K562 (cell line): ENCODE measurements around the gene CFAP20DC. TPM values are rescaled to one million over a fixed set of nuclear protein-coding genes. Genes with fewer than 3 reads are reported as not detected.

Experiments
- ATAC-seq: fragments of 200-7000 bp; cut with Tn5 transposase; 3 replicates; pipeline ENCODE4 v1.9.1; 2020; ENCODE audit warnings: moderate library complexity
- BruUV-seq: library from RNA; stranded (reverse); fragments of 400-500 nt; replicated peaks from 2 replicates; lab custom pipeline; 2021; lab: Mats Ljungman, UMichigan
- CTCF ChIA-PET: fragments of 300-600 bp; formaldehyde crosslinking; extraction: SDS; loops from one replicate; lab custom pipeline; 2021; ENCODE audit warnings: low intra/inter-chr PET ratio; lab: Yijun Ruan, JAX
- POLR2A ChIA-PET: fragments of 300-600, 350-650 bp; sonication (Branson Sonifier 250); formaldehyde crosslinking; extraction: SDS; loops from one replicate; lab custom pipeline; 2021; ENCODE audit warnings: antibody characterized with exemption, inconsistent platforms; lab: Yijun Ruan, JAX
- DNase-seq, 4 experiments: peaks; one replicate each; pipeline versions ENCODE4 v3.0.0 to v3.0.0-alpha.2; 2011 to 2018; ENCODE audit warnings: low spot score in 3 of 4, mixed read lengths in 3 of 4; ENCODE audit errors: extremely low read depth in 1 of 4
- FAIRE-seq: peaks from 2 replicates; lab custom pipeline; 2011; peaks lifted over from hg19 to GRCh38; lab: Jason Lieb, UNC
- H2AFZ ChIP-seq: 2 replicates; pipeline ENCODE4 v1.6.0; 2011; ENCODE audit warnings: low read depth, low read length, control low read depth, inconsistent platforms
- H3K27ac ChIP-seq: fragments of 200-600 bp; 3 replicates; pipeline ENCODE4 v1.8.0; 2011; ENCODE audit warnings: low read depth, mild to moderate bottlenecking, control low read depth, inconsistent platforms, low read length, moderate library complexity, mixed read lengths; ENCODE audit errors: extremely low read depth
- H3K27me3 ChIP-seq, 2 experiments: fragments of 300-600 bp in 1 of 2; 2 replicates in 1 of 2; 3 replicates in 1 of 2; pipeline versions ENCODE4 v1.6.0 to v1.8.0; 2011; ENCODE audit warnings: inconsistent platforms in 2 of 2, low read length in 2 of 2, mild to moderate bottlenecking in 1 of 2, mixed read lengths in 1 of 2, moderate library complexity in 1 of 2; ENCODE audit not compliant: control insufficient read depth in 2 of 2, insufficient read depth in 2 of 2
- H3K36me3 ChIP-seq: fragments of 300-600 bp; 3 replicates; pipeline ENCODE4 v1.8.0; 2011; ENCODE audit warnings: mild to moderate bottlenecking, low read length, inconsistent platforms; ENCODE audit not compliant: control insufficient read depth, insufficient read depth
- H3K4me1 ChIP-seq, 2 experiments: fragments of 200-600 bp in 1 of 2; replicated peaks in 1 of 2; 2 replicates in 1 of 2; 3 replicates in 1 of 2; pipeline versions ENCODE4 v1.5.1 to v1.8.0; 2011; ENCODE audit warnings: inconsistent platforms in 2 of 2, low read length in 2 of 2, mild to moderate bottlenecking in 1 of 2, mixed read lengths in 1 of 2, moderate library complexity in 1 of 2; ENCODE audit not compliant: control insufficient read depth in 2 of 2, insufficient read depth in 2 of 2
- H3K4me2 ChIP-seq: 2 replicates; pipeline ENCODE4 v1.6.1; 2011; ENCODE audit warnings: low read length, control low read depth, inconsistent platforms, mixed read lengths; ENCODE audit not compliant: insufficient read depth
- H3K4me3 ChIP-seq: fragments of 200-600 bp; sonication (generic), shearing (Covaris generic); 2 replicates; pipeline ENCODE4 v1.5.1; 2016; ENCODE audit warnings: control low read depth, inconsistent platforms
- H3K79me2 ChIP-seq: fragments of 200-600 bp; 3 replicates; pipeline ENCODE4 v1.8.0; 2011; ENCODE audit warnings: low read length, inconsistent platforms; ENCODE audit not compliant: control insufficient read depth, insufficient read depth
- H3K9ac ChIP-seq, 2 experiments: 2 replicates each; pipeline versions ENCODE4 v1.6.0 to v1.6.1; 2011; ENCODE audit warnings: low read depth in 2 of 2, low read length in 2 of 2, control low read depth in 1 of 2, inconsistent platforms in 1 of 2, mild to moderate bottlenecking in 1 of 2, mixed read lengths in 1 of 2; ENCODE audit not compliant: insufficient read depth in 1 of 2
- H3K9me1 ChIP-seq: one replicate; pipeline ENCODE4 v1.6.0; 2011; ENCODE audit warnings: inconsistent platforms, mild to moderate bottlenecking, low read length, moderate library complexity; ENCODE audit not compliant: control insufficient read depth, insufficient read depth
- H3K9me3 ChIP-seq: replicated peaks from 2 replicates; pipeline ENCODE4 v1.5.1; 2011; ENCODE audit warnings: low read depth, low read length, inconsistent platforms; ENCODE audit not compliant: control insufficient read depth, insufficient read depth
- H4K20me1 ChIP-seq: replicated peaks from 2 replicates; pipeline ENCODE4 v1.6.1; 2011; ENCODE audit warnings: low read length, inconsistent platforms, mixed read lengths; ENCODE audit not compliant: control insufficient read depth, insufficient read depth
- BRF2 ChIP-seq: IDR thresholded peaks from 3 replicates; pipeline ENCODE4 v1.6.1; 2011; ENCODE audit warnings: borderline replicate concordance, mild to moderate bottlenecking; ENCODE audit not compliant: insufficient read length, insufficient read depth
- FUS ChIP-seq: fragments of 200-400 bp; formaldehyde crosslinking; optimal IDR thresholded peaks from 2 replicates; pipeline ENCODE3; 2017; ENCODE audit warnings: low read depth, low read length
- JUND ChIP-seq, 2 experiments: IDR thresholded peaks; 2 replicates in 1 of 2; 3 replicates in 1 of 2; pipeline ENCODE4 v1.6.1; 2011; ENCODE audit warnings: borderline replicate concordance in 2 of 2, low read depth in 2 of 2, low read length in 2 of 2, improper control_type of control experiment in 1 of 2, missing biosample characterization in 1 of 2, missing genetic modification characterization in 1 of 2, missing genetic modification reagents in 1 of 2
- NCOR1 ChIP-seq: fragments of 450-650 bp; IDR thresholded peaks from 2 replicates; pipeline ENCODE4 v1.6.1; 2016; ENCODE audit warnings: mild to moderate bottlenecking, moderate library complexity
- SREBF2 ChIP-seq: sonication (generic); formaldehyde crosslinking; IDR thresholded peaks from 2 replicates; pipeline ENCODE4 v1.4.0; 2020; ENCODE audit warnings: mild to moderate bottlenecking, missing genetic modification reagents
- TEAD4 ChIP-seq, 2 experiments: sonication (generic) in 1 of 2; formaldehyde crosslinking in 1 of 2; IDR thresholded peaks; 2 replicates each; pipeline versions ENCODE4 v1.6.1 to v1.8.0; 2012 to 2022; ENCODE audit warnings: borderline replicate concordance in 1 of 2, inconsistent platforms in 1 of 2, low read length in 1 of 2, mild to moderate bottlenecking in 1 of 2, missing genetic modification reagents in 1 of 2
- ZHX1 ChIP-seq: fragments of 150-350 bp; conservative IDR thresholded peaks from 2 replicates; pipeline ENCODE4 v1.6.1; 2014; ENCODE audit warnings: low read length
- WGBS: fragments of 100-300 bp; shearing (Covaris generic); methylation state at CpG from one replicate; pipeline ENCODE4 v1.1.6; 2016; ENCODE audit warnings: low coverage, mixed read lengths; ENCODE audit not compliant: insufficient coverage; ENCODE audit errors: missing lambda C conversion rate; 5-methylcytosine and 5-hydroxymethylcytosine counted together
- in situ Hi-C: fragments of 300-500 bp; cut with MboI; formaldehyde crosslinking; loops from 4 replicates; pipeline ENCODE4 v1.15.0; 2018; ENCODE audit warnings: inconsistent platforms, mixed read lengths
- intact Hi-C: fragments of 100-400 bp; cut with micrococcal nuclease; formaldehyde crosslinking; loops from 2 replicates; pipeline ENCODE4 v1.14.2; 2022
- polyA plus RNA-seq, 8 experiments: library from polyadenylated mRNA; depleted of rRNA in 4 of 8; stranded (reverse) in 5 of 8; unstranded in 3 of 8; fragments of >200 nt; fragmentation: Nextera tagmentation in 2 of 8; fragmentation: Illumina TruSeq in 1 of 8; extraction: Ambion mirVana in 2 of 8; extraction: Trizol in 1 of 8; gene quantifications; 2 replicates each; pipeline versions ENCODE4 v1.2.1 to v1.2.3, GENCODE V29; 2011 to 2014; ENCODE audit warnings: inconsistent platforms in 1 of 8, missing spikeins in 1 of 8
- total RNA-seq, 7 experiments: library from RNA; depleted of rRNA in 6 of 7; stranded (reverse); fragments of >200 nt in 6 of 7; fragmentation: Illumina TruSeq in 2 of 7; extraction: Trizol in 2 of 7; gene quantifications; 2 replicates each; pipeline versions ENCODE4 v1.2.1 to v1.2.3, GENCODE V29; 2011 to 2021; ENCODE audit warnings: low replicate concordance in 1 of 7
- TF ChIP-seq, protein P1 (sequence below): fragments of 450-650 bp; IDR thresholded peaks from 2 replicates; pipeline ENCODE4 v1.6.1; 2018; ENCODE audit not compliant: partially characterized antibody

The CFAP20DC gene
- total and polyA plus RNA-seq, 9 of the 15 experiments (the other 6 are each of a cell fraction or from before 2014, with no cell fraction given): 1.6 to 5.9 (median 4.6) TPM

GRCh38 chr3:59069838-59070237, 20.0 kb upstream of the CFAP20DC start (continued):
- TF ChIP-seq JUND (IDR thresholded peaks at IDR 0.05; ENCODE audit: borderline replicate concordance, low read depth, low read length) (no peak), JUND (tag; IDR thresholded peaks at IDR 0.05; ENCODE audit: borderline replicate concordance, low read depth, low read length) (no peak), FUS (no peak), TEAD4 (IDR thresholded peaks at IDR 0.05; ENCODE audit: low read length) (no peak), TEAD4 (CRISPR knock-in tag; IDR thresholded peaks at IDR 0.05; ENCODE audit: borderline replicate concordance) (no peak), BRF2 (no peak), NCOR1 (no peak), ZHX1 (no peak)

- no peaks in the 10 kb centered on the region for H4K20me1 ChIP-seq
- no peak for DNase-seq
- FAIRE-seq: no peak
- H3K9me1 ChIP-seq: no peaks in the 10 kb centered on the region
- POLR2A ChIA-PET: no interaction called here
- in situ Hi-C loops: no loop called here
- H3K36me3 ChIP-seq: no peaks in the 10 kb centered on the region
- BruUV-seq: no TSS peak
- CTCF ChIA-PET: no interaction called here
- ATAC-seq: no peak
- H3K27me3 ChIP-seq: no peaks in the 10 kb centered on the region
- H2AFZ ChIP-seq: no peak overlapping the region
- H3K9me3 ChIP-seq: no peaks in the 10 kb centered on the region
- no peaks in the 10 kb centered on the region for H3K79me2 ChIP-seq
- no peak overlapping the region for H3K4me3 ChIP-seq
- no peak overlapping the region for H3K27ac ChIP-seq
- TF ChIP-seq SREBF2 (CRISPR knock-in tag): no peak
- TF ChIP-seq, protein P1, sequence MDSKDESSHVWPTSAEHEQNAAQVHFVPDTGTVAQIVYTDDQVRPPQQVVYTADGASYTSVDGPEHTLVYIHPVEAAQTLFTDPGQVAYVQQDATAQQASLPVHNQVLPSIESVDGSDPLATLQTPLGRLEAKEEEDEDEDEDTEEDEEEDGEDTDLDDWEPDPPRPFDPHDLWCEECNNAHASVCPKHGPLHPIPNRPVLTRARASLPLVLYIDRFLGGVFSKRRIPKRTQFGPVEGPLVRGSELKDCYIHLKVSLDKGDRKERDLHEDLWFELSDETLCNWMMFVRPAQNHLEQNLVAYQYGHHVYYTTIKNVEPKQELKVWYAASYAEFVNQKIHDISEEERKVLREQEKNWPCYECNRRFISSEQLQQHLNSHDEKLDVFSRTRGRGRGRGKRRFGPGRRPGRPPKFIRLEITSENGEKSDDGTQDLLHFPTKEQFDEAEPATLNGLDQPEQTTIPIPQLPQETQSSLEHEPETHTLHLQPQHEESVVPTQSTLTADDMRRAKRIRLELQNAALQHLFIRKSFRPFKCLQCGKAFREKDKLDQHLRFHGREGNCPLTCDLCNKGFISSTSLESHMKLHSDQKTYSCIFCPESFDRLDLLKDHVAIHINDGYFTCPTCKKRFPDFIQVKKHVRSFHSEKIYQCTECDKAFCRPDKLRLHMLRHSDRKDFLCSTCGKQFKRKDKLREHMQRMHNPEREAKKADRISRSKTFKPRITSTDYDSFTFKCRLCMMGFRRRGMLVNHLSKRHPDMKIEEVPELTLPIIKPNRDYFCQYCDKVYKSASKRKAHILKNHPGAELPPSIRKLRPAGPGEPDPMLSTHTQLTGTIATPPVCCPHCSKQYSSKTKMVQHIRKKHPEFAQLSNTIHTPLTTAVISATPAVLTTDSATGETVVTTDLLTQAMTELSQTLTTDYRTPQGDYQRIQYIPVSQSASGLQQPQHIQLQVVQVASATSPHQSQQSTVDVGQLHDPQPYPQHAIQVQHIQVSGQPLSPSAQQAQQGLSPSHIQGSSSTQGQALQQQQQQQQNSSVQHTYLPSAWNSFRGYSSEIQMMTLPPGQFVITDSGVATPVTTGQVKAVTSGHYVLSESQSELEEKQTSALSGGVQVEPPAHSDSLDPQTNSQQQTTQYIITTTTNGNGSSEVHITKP: peak; percentile 44
- intact Hi-C loops: no loop called here
- WGBS: 12% methylated on average over 7 of the region's 7 CpGs
- no peaks in the 10 kb centered on the region for H3K4me1 ChIP-seq
- H3K9ac ChIP-seq: no peak overlapping the region
- H3K4me2 ChIP-seq: no peak overlapping the region
Measured at GRCh38 chr3:59065240-59065639, 15.4 kb upstream of the CFAP20DC start.
